GM19043 (cell line): ENCODE data around the gene CWC22.
"Not testable (repeated sequence)": the region's sequence is repeated elsewhere in the genome, so short reads cannot be mapped to it uniquely, and the experiment has no call there.

Experiments
- ATAC-seq: cut with Tn5 transposase; IDR thresholded peaks from one replicate; pipeline ENCODE4 v1.9.1; 2021; ENCODE audit warnings: low read depth; ENCODE audit not compliant: unreplicated experiment

Gene CWC22

GRCh38 chr2:180004731-180005130 lies 2.4 kb downstream of the CWC22 start:
- ATAC-seq = no peak

- ATAC-seq = no peak
Measured at GRCh38 chr2:180003559-180003958, 3.5 kb downstream of the CWC22 start.

GRCh38 chr2:180003073-180003472 lies 4.0 kb downstream of the CWC22 start:
- ATAC-seq = no peak

GRCh38 chr2:180002198-180002770 lies 4.8 kb downstream of the CWC22 start:
- no peak for ATAC-seq

GRCh38 chr2:180001726-180002125 lies 5.4 kb downstream of the CWC22 start:
- ATAC-seq = no peak

GRCh38 chr2:180000434-180000833 lies 6.7 kb downstream of the CWC22 start:
- no peak for ATAC-seq

GRCh38 chr2:179999000-179999399 lies 8.1 kb downstream of the CWC22 start:
- ATAC-seq = no peak

- ATAC-seq = no peak
Measured at GRCh38 chr2:179995741-179996515, 11.2 kb downstream of the CWC22 start.

GRCh38 chr2:179991344-179991743 lies 15.8 kb downstream of the CWC22 start:
- no peak for ATAC-seq

GRCh38 chr2:179990676-179991317 lies 16.3 kb downstream of the CWC22 start:
- ATAC-seq = no peak

- no peak for ATAC-seq
Measured at GRCh38 chr2:179987916-179988315, 19.2 kb downstream of the CWC22 start.

GRCh38 chr2:179985163-179985820 lies 21.8 kb downstream of the CWC22 start:
- ATAC-seq = peak; percentile 91

GRCh38 chr2:179983250-179983932 lies 23.7 kb downstream of the CWC22 start:
- no peak for ATAC-seq

GRCh38 chr2:179981085-179981484 lies 26.0 kb downstream of the CWC22 start:
- ATAC-seq = no peak

GRCh38 chr2:179974761-179975160 lies 32.3 kb downstream of the CWC22 start:
- ATAC-seq = no peak

GRCh38 chr2:179966778-179967394 lies 40.2 kb downstream of the CWC22 start:
- no peak for ATAC-seq

GRCh38 chr2:179965291-179966258 lies 41.5 kb downstream of the CWC22 start:
- no peak for ATAC-seq

- no peak for ATAC-seq
Measured at GRCh38 chr2:179963626-179964025, 43.5 kb downstream of the CWC22 start.

- ATAC-seq = not testable (repeated sequence)
Measured at GRCh38 chr2:179958251-179958650, 48.8 kb downstream of the CWC22 start.
